IMR-90 (cell line): Measurements from ENCODE around the gene PTPRN2. TPM values are rescaled to one million over a fixed set of nuclear protein-coding genes. Genes with fewer than 3 reads are reported as not detected.

Experiments used
- ATAC-seq: fragments of 200-7000 bp; cut with Tn5 transposase; 2 replicates; pipeline ENCODE4 v1.9.1; 2020; ENCODE audit warnings: low read depth, mild to moderate bottlenecking, moderate library complexity
- BruUV-seq: library from RNA; stranded (reverse); fragments of 400-500 nt; replicated peaks from 2 replicates; lab custom pipeline; 2021; lab: Mats Ljungman, UMichigan
- CTCF ChIA-PET: fragments of 300-600 bp; formaldehyde crosslinking; extraction: SDS; loops from one replicate; lab custom pipeline; 2021; ENCODE audit warnings: antibody characterized with exemption; lab: Yijun Ruan, JAX
- POLR2A ChIA-PET: fragments of 300-600 bp; sonication (Branson Sonifier 250); formaldehyde crosslinking; loops from one replicate; lab custom pipeline; 2022; ENCODE audit warnings: antibody characterized with exemption; ENCODE audit not compliant: unreplicated experiment; lab: Charles Lee
- DNase-seq: peaks from one replicate; pipeline ENCODE4 v3.0.0; 2013
- H2AFZ ChIP-seq: replicated peaks from 2 replicates; pipeline ENCODE3; 2013; ENCODE audit warnings: low read length, mild to moderate bottlenecking; ENCODE audit not compliant: poor library complexity
- H2AK5ac ChIP-seq: 2 replicates; pipeline ENCODE4 v1.6.1; 2013; ENCODE audit warnings: low read depth, low read length, inconsistent platforms
- H2AK9ac ChIP-seq: replicated peaks from 2 replicates; pipeline ENCODE3; 2013; ENCODE audit warnings: mild to moderate bottlenecking, low read depth, low read length, moderate library complexity; ENCODE audit not compliant: poor library complexity
- H2BK120ac ChIP-seq: 2 replicates; pipeline ENCODE4 v1.6.1; 2013; ENCODE audit warnings: low read depth, low read length, inconsistent platforms
- H2BK15ac ChIP-seq: 3 replicates; pipeline ENCODE4 v1.6.1; 2013; ENCODE audit warnings: low read depth, low read length, inconsistent platforms
- H2BK20ac ChIP-seq: 2 replicates; pipeline ENCODE4 v1.6.1; 2013; ENCODE audit warnings: low read depth, mild to moderate bottlenecking, inconsistent platforms, low read length, moderate library complexity
- H2BK5ac ChIP-seq: 2 replicates; pipeline ENCODE4 v1.6.1; 2013; ENCODE audit warnings: mild to moderate bottlenecking, low read depth, low read length, inconsistent platforms; ENCODE audit not compliant: poor library complexity, severe bottlenecking
- H3K14ac ChIP-seq: replicated peaks from 2 replicates; pipeline ENCODE4 v1.6.1; 2013; ENCODE audit warnings: low read depth, low read length, inconsistent platforms
- H3K18ac ChIP-seq: 2 replicates; pipeline ENCODE4 v1.6.1; 2013; ENCODE audit warnings: low read depth, low read length, control low read depth
- H3K23ac ChIP-seq: 2 replicates; pipeline ENCODE4 v1.6.1; 2013; ENCODE audit warnings: low read depth, low read length, inconsistent platforms
- H3K27ac ChIP-seq: 2 replicates; pipeline ENCODE4 v1.5.1; 2013; ENCODE audit warnings: mild to moderate bottlenecking, control low read depth, low read length; ENCODE audit not compliant: insufficient read depth
- H3K27me3 ChIP-seq: 2 replicates; pipeline ENCODE4 v1.6.1; 2013; ENCODE audit warnings: low read length; ENCODE audit not compliant: control insufficient read depth, insufficient read depth
- H3K36me3 ChIP-seq: 2 replicates; pipeline ENCODE4 v1.6.1; 2013; ENCODE audit warnings: low read length, mixed read lengths; ENCODE audit not compliant: control insufficient read depth, insufficient read depth
- H3K4ac ChIP-seq: 2 replicates; pipeline ENCODE4 v1.6.1; 2013; ENCODE audit warnings: low read depth, low read length, inconsistent platforms
- H3K4me1 ChIP-seq: 2 replicates; pipeline ENCODE4 v1.6.1; 2013; ENCODE audit warnings: low read length, mixed read lengths; ENCODE audit not compliant: control insufficient read depth, insufficient read depth
- H3K4me2 ChIP-seq: 2 replicates; pipeline ENCODE4 v1.6.1; 2013; ENCODE audit warnings: low read depth, mild to moderate bottlenecking, control low read depth, low read length, moderate library complexity
- H3K4me3 ChIP-seq: 2 replicates; pipeline ENCODE4 v1.5.1; 2013; ENCODE audit warnings: low read depth, mild to moderate bottlenecking, control low read depth, low read length, moderate library complexity; ENCODE audit not compliant: insufficient read depth
- H3K56ac ChIP-seq: 2 replicates; pipeline ENCODE4 v1.6.1; 2013; ENCODE audit warnings: low read length, inconsistent platforms; ENCODE audit not compliant: insufficient read depth; ENCODE audit errors: extremely low read depth
- H3K79me1 ChIP-seq, 2 experiments: 2 replicates each; pipeline ENCODE4 v1.6.1; 2013; ENCODE audit warnings: low read length in 2 of 2, inconsistent platforms in 1 of 2, low read depth in 1 of 2
- H3K9ac ChIP-seq: 2 replicates; pipeline ENCODE4 v1.6.1; 2013; ENCODE audit warnings: low read depth, low read length, control low read depth
- H3K9me1 ChIP-seq: 2 replicates; pipeline ENCODE4 v1.6.1; 2013; ENCODE audit warnings: low read length, inconsistent platforms; ENCODE audit not compliant: insufficient read depth
- H3K9me3 ChIP-seq: 2 replicates; pipeline ENCODE4 v1.6.1; 2013; ENCODE audit warnings: low read length; ENCODE audit not compliant: control insufficient read depth, insufficient read depth
- H4K20me1 ChIP-seq: 2 replicates; pipeline ENCODE4 v1.6.1; 2013; ENCODE audit warnings: low read length, inconsistent platforms; ENCODE audit not compliant: insufficient read depth
- H4K5ac ChIP-seq: 2 replicates; pipeline ENCODE4 v1.6.1; 2013; ENCODE audit warnings: mild to moderate bottlenecking, low read depth, low read length, control low read depth
- H4K8ac ChIP-seq, 2 experiments: 2 replicates each; pipeline ENCODE4 v1.6.1; 2013; ENCODE audit warnings: low read depth in 2 of 2, low read length in 2 of 2, control low read depth in 1 of 2, inconsistent platforms in 1 of 2
- H4K91ac ChIP-seq: 2 replicates; pipeline ENCODE4 v1.6.1; 2013; ENCODE audit warnings: low read depth, low read length, inconsistent platforms; ENCODE audit not compliant: insufficient read depth
- BHLHE40 ChIP-seq: fragments of 150-350 bp; IDR thresholded peaks from 2 replicates; pipeline ENCODE4 v1.6.1; 2016; ENCODE audit warnings: mild to moderate bottlenecking, low read depth, low read length
- CEBPB ChIP-seq: IDR thresholded peaks from 2 replicates; pipeline ENCODE4 v1.6.1; 2012; ENCODE audit warnings: low read depth, low read length, improper control_type of control experiment
- CTCF ChIP-seq: conservative IDR thresholded peaks from 2 replicates; pipeline ENCODE4 v1.5.1; 2012; ENCODE audit warnings: mild to moderate bottlenecking, low read depth, low read length, improper control_type of control experiment
- FOS ChIP-seq: fragments of 150-350 bp; IDR thresholded peaks from 2 replicates; pipeline ENCODE4 v1.6.1; 2016; ENCODE audit warnings: low read depth, low read length
- MAFK ChIP-seq: IDR thresholded peaks from 2 replicates; pipeline ENCODE4 v1.6.1; 2012; ENCODE audit warnings: low read depth, low read length, improper control_type of control experiment
- MXI1 ChIP-seq: IDR thresholded peaks from 2 replicates; pipeline ENCODE4 v1.6.1; 2012; ENCODE audit warnings: low read depth, mild to moderate bottlenecking, low read length, moderate library complexity, borderline replicate concordance
- RAD21 ChIP-seq: IDR thresholded peaks from 2 replicates; pipeline ENCODE4 v1.6.1; 2012; ENCODE audit warnings: low read length, improper control_type of control experiment
- RCOR1 ChIP-seq: IDR thresholded peaks from 2 replicates; pipeline ENCODE4 v1.6.1; 2012; ENCODE audit warnings: mild to moderate bottlenecking, low read length, improper control_type of control experiment; ENCODE audit not compliant: insufficient replicate concordance
- RFX5 ChIP-seq: IDR thresholded peaks from 2 replicates; pipeline ENCODE4 v1.8.0; 2012; ENCODE audit warnings: low read depth, mild to moderate bottlenecking, low read length, moderate library complexity
- SMC3 ChIP-seq: fragments of 150-350 bp; IDR thresholded peaks from 2 replicates; pipeline ENCODE4 v1.6.1; 2016; ENCODE audit warnings: low read depth, mild to moderate bottlenecking, antibody characterized with exemption, low read length, moderate library complexity
- USF2 ChIP-seq: fragments of 150-350 bp; IDR thresholded peaks from 2 replicates; pipeline ENCODE4 v1.6.1; 2017; ENCODE audit warnings: mild to moderate bottlenecking, antibody characterized with exemption, low read length, low read depth
- WGBS, 2 experiments: methylation state at CpG; one replicate each; pipeline versions ENCODE4 v1.1.5 to v1.1.7; 2013; ENCODE audit warnings: missing lambda C conversion rate in 2 of 2; ENCODE audit not compliant: insufficient read length in 1 of 2; ENCODE audit errors: extremely low coverage in 2 of 2; 5-methylcytosine and 5-hydroxymethylcytosine counted together
- dilution Hi-C: fragments of 300-500 bp; cut with HindIII; formaldehyde crosslinking; loops from one replicate; pipeline ENCODE4 v1.14.3; 2018; ENCODE audit warnings: low sequenced_read_pairs; ENCODE audit not compliant: unreplicated experiment
- in situ Hi-C: fragments of 300-500 bp; cut with MboI; formaldehyde crosslinking; loops from 3 replicates; pipeline ENCODE4 v1.14.3; 2019; ENCODE audit warnings: low sequenced_read_pairs, inconsistent platforms, mixed read lengths
- intact Hi-C: fragments of 100-400 bp; cut with micrococcal nuclease; formaldehyde crosslinking; loops from 2 replicates; pipeline ENCODE4 v1.10.0; 2022
- polyA plus RNA-seq, 3 experiments: library from polyadenylated mRNA; depleted of rRNA; stranded (reverse); fragments of >200 nt; gene quantifications; 2 replicates each; pipeline ENCODE4 v1.2.3, GENCODE V29; 2012; ENCODE audit warnings: low replicate concordance in 1 of 3
- total RNA-seq: library from RNA; depleted of rRNA; stranded (reverse); fragments of >200 nt; gene quantifications from 2 replicates; pipeline ENCODE4 v1.2.3, GENCODE V29; 2012

PTPRN2 gene
- total and polyA plus RNA-seq, 2 of the 4 experiments (the other 2 are of a cell fraction) = 0.03 TPM; not detected in 1

- Histone ChIP-seq H2BK5ac (no peak overlapping the region), H3K27ac (no peak overlapping the region), H3K4me1 (no peaks in the 10 kb centered on the region), H3K4me2 (no peak overlapping the region), H3K23ac (no peak overlapping the region), H4K5ac (no peak overlapping the region), H3K36me3 (no peaks in the 10 kb centered on the region), H4K8ac (no peak overlapping the region), H2BK20ac (no peak overlapping the region), H3K14ac (no peak overlapping the region), H4K91ac (no peak overlapping the region), H3K4me3 (no peak overlapping the region), H2AK5ac (no peak overlapping the region), H2BK15ac (no peak overlapping the region), H3K4ac (no peak overlapping the region), H3K9me1 (no peaks in the 10 kb centered on the region), H2BK120ac (no peak overlapping the region), H3K9ac (no peak overlapping the region), H3K18ac (no peak overlapping the region), H3K79me1 (no peaks in the 10 kb centered on the region), H4K20me1 (no peaks in the 10 kb centered on the region), H3K56ac (no peak overlapping the region), H3K27me3 (peaks cover 17% of the 10 kb centered on the region), H3K9me3 (no peaks in the 10 kb centered on the region), H2AK9ac (no peak overlapping the region), H2AFZ (no peak overlapping the region)
- intact Hi-C loops (no loop called here), dilution Hi-C loops (no loop called here), in situ Hi-C loops (no loop called here)
- WGBS, 2 experiments = 80% methylated on average over 1 of the region's 28 CpGs; no CpG with 5 or more reads in 1 of the 2 experiments
- TF ChIP-seq RCOR1 = no peak
- no peak for TF ChIP-seq RFX5
- no peak for TF ChIP-seq BHLHE40
- no peak for TF ChIP-seq USF2
- TF ChIP-seq FOS = no peak
- no peak for TF ChIP-seq CTCF
- no peak for TF ChIP-seq SMC3
- no peak for TF ChIP-seq MAFK
- TF ChIP-seq RAD21 = no peak
- no peak for TF ChIP-seq CEBPB
- TF ChIP-seq MXI1 = no peak
- no peak for DNase-seq
- POLR2A ChIA-PET = no interaction called here
- CTCF ChIA-PET = no interaction called here
- BruUV-seq = no TSS peak
- no peak for ATAC-seq
These were observed 905.3 kb downstream of the PTPRN2 start for GRCh38 chr7:157682064-157682945.
